Measurements from ENCODE around the gene PLEK. TPM values are rescaled to one million over a fixed set of nuclear protein-coding genes. Genes with fewer than 3 reads are reported as not detected.
"Not testable (repeated sequence)": the region's sequence is repeated elsewhere in the genome, so short reads cannot be mapped to it uniquely, and the experiment has no call there.

PLEK gene
- total RNA-seq, 1 donor from 2014 or later: 0.12 TPM

DNA sequence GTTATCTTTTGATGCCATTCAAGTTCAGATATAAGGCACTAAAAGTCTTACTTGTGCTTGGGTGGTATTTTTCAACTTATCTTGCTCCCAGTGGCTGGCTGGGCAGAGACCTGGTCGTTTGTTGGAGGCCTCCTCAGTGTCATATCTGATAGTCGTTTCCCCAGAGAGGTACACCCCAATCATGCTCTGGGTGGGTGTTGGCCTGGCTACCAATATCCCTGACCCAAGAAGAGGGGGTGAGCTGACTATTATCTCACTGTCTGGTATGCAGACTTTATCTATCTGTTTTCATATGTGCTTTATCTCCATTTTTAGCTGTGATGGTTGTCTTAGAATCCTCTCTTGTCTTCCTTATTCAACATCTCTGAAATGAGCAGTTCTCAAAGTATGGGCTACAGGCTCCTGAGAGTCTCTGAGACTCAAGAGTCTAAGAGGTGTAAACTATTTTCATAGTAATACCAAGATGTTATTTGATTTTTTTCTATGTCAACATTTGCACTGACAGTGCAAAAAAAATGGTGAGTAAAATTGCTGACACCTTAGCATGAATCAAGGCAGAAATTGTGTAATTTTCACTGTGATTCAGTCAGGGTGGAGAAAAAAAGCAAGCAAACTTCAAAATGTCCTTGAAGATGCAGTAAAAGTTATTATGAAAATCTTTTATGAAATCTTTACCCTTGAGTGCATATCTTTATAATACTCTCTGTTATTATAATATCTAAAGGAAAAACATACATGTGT, 12.3 kb upstream of the PLEK start:
- DNase-seq (ENCODE audit: extremely low read depth, low read depth, low spot score): no peak

DNA sequence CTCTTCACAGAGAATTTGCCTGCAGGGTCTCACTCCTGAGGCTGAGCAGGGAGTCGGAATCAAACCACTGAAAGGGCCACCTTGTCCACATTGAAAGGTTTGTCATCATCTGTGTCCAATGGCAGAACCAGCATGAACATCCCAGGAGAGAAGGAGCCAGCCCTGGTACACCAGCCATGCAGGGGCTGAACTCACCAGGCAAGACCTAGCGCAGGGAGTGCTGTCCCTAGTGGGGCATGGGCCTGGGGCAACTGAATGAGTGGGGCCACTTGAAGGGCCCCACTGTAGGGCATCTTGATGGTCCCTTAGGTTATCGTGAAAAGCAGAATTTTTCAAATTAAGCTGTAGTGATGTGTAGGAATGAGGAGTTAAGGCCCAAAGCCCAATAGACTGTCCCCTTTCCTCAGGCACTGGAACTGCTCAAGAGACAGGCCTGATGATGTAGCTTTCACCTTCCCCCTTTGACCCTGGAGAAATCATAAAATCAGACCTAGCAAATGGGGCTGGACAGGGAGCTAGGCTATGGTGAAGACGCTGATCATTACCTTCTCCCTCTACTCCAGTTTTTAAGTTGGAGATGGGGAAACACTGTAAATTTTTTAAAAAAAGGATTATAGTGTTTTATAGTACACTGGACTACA, 8.4 kb upstream of the PLEK start:
- no peak for DNase-seq (ENCODE audit: extremely low read depth, low read depth, low spot score)

DNA sequence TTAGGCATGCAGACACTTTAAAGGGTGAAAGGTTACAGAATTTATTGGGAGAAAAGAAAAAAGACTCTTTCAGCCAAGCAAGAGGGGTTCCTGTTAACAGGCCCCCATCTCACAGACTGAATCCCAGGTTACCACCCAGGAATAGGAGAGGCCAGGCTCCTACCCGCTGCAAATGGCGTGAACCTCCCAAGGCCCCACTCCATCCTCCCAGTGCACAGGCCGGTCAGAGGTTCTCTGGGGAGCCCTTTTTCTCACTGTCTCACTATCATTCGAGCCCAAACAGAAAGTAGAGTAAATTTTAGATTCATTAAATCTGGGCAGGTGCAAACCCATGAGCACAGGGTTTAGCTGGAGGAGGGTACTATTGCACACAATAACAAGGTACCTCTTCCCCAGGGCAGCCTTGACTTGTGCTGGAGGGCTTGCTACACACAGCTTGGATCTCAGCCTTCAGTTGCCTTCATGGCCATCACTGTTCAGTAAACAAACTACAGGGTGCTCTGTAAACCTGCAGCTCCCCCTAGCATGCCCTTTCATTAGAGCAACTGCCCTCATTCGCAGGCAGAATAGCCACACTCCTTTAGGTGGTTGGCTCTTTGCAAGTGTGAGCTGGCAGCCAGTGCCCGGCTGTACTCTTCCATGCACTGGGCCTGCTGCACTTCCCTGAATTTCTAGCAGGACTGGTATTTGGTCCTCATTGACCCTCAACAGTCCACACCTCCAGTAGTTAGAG, 7.3 kb upstream of the PLEK start:
- DNase-seq (ENCODE audit: extremely low read depth, low read depth, low spot score): no peak

- DNase-seq (ENCODE audit: extremely low read depth, low read depth, low spot score): no peak
Measured at GRCh38 chr2:68359889-68360288, 5.2 kb upstream of the PLEK start.

- peak; percentile 14 for DNase-seq (ENCODE audit: extremely low read depth, low read depth, low spot score)
Measured at GRCh38 chr2:68362069-68362468, 3.0 kb upstream of the PLEK start.

- no peak for DNase-seq (ENCODE audit: extremely low read depth, low read depth, low spot score)
Measured at GRCh38 chr2:68362749-68363148, 2.3 kb upstream of the PLEK start.

- DNase-seq (ENCODE audit: extremely low read depth, low read depth, low spot score): no peak
Measured at GRCh38 chr2:68363721-68364120, 1.4 kb upstream of the PLEK start.

DNA sequence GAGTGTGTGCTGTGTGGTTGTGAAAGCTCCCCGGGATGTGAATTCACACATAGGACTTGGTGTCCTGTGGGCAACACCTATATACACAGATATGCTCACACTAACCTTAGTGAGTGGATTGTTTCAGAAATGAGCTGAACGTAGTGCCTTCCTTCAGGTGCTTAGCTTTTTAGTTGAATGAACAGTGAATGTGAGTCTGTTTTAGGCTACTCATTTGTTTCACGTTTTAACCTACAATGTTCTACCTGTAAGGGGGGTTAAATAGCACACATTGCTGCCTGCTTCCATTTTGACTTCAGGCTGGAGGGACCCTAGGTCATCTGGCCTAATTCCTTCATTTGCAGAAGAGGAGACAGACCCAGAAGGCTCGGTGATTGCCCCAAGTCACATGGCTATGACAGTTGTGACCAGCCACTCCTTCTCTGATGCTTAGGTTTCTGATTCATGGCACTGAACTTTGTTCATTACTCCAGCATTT, 1.0 kb downstream of the PLEK start:
- no peak for DNase-seq (ENCODE audit: extremely low read depth, low read depth, low spot score)

DNA sequence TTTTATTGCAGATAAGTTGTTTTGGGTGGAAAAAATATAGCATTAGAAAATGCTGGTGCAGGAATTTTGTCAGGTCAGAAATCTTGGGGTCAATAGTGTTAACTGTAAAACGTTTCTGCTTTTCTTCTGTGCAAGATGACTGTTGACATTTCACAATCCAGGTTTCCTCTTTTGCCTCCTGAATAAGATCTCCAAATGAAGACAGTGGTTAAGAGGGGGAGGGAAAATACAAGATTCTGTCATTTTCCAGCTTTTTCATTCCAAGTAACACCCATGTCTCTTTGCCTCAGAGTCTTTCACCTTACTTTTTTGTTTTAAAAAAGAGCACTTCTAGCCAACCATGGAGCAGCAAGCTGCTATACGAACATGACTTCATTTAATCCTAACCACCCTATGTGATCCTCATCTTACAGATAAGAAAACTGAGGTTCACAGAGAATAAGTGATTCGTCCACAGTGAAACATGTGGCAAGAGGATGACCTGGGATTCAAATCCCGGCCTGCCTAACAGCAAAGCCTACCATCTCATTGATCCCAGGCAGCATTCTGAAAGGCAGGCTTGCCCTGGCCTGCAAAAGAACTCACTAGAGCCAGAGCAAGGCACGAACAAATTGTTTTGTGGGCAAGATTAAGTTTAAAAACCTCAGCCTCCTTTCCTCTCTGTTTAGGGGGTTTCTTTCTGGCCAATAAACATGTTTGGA, 3.0 kb downstream of the PLEK start:
- no peak for DNase-seq (ENCODE audit: extremely low read depth, low read depth, low spot score)

GRCh38 chr2:68368654-68369336, 3.7 kb downstream of the PLEK start:
- no peak for DNase-seq (ENCODE audit: extremely low read depth, low read depth, low spot score)

GRCh38 chr2:68369337-68369734, 4.3 kb downstream of the PLEK start:
- no peak for DNase-seq (ENCODE audit: extremely low read depth, low read depth, low spot score)

DNA sequence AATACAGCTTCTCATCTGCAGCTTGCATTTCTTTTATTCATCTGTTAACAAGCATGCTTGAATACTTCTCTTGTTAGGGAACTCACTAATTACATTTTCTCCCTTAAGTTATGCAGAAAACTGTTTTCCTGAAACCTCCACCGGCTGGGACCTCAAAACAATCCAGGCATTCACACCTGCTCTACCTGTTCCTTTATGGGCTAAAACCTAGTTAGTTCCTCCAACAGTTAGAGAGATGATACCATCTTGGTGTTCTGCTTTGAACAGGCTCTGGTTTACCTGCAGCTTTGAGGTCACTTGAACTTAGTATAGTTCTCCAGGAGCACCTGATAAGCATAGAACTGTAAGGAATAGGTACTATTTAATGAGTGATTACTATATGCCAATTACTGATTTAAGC, 6.1 kb downstream of the PLEK start:
- DNase-seq (ENCODE audit: extremely low read depth, low read depth, low spot score): no peak

GRCh38 chr2:68371581-68371980, 6.5 kb downstream of the PLEK start:
- no peak for DNase-seq (ENCODE audit: extremely low read depth, low read depth, low spot score)

- DNase-seq (ENCODE audit: extremely low read depth, low read depth, low spot score): no peak
Measured at GRCh38 chr2:68372485-68372884, 7.4 kb downstream of the PLEK start.

GRCh38 chr2:68374184-68374583, 9.1 kb downstream of the PLEK start:
- DNase-seq (ENCODE audit: extremely low read depth, low read depth, low spot score): no peak

- no peak for DNase-seq (ENCODE audit: extremely low read depth, low read depth, low spot score)
Measured at GRCh38 chr2:68375582-68375981, 10.5 kb downstream of the PLEK start.

- DNase-seq (ENCODE audit: extremely low read depth, low read depth, low spot score): no peak
Measured at GRCh38 chr2:68377137-68377780, 12.2 kb downstream of the PLEK start.

- not testable (repeated sequence) for DNase-seq (ENCODE audit: extremely low read depth, low read depth, low spot score)
Measured at GRCh38 chr2:68378779-68379178, 13.7 kb downstream of the PLEK start.

DNA sequence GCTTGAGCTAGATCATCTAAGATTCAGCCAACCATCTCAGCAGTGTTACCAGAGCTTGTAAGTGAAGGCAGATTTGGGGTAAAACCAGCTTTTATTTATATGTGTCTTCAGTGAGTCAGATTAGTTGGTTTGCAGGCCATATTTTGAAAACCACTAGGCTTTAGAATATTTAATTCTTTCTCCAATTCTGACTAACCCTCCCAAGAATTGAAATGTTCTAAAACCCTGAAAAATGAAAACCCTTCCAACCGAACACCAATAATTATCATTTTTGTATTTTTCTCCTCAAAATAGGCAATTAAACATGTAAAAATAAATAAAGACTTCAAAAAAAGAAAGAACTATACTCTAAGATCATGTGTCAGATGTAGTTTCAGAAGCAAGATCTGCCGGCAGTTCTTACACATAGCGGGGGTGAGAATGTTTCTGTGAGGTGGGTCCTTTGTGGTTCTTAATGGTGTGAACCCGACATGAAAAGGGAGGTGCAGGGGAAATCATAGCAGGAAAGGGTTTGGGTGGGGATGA, 14.2 kb downstream of the PLEK start:
- DNase-seq (ENCODE audit: extremely low read depth, low read depth, low spot score): no peak

DNA sequence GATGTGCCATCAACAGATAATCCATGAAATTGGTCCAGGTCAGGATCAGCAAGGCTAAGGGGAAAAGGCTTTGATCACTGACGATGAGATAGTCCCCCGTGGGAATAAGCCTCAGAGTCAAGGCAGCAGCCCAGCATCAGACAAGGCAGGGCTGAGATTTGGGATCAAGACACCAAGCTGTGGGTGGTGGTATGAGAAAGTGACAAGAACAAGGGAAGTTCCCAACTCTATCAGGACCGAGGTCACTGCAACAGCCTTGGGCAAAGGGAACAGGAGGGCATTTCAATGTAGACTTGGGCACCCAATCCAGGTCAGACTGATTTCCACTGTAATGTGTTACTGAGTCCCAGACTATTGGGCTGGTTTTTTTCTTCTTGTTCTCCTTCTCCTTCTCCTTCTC, 18.7 kb downstream of the PLEK start:
- no peak for DNase-seq (ENCODE audit: extremely low read depth, low read depth, low spot score)

All from glomerular endothelial cell (primary cell).